Keratinocyte (primary cell): ENCODE measurements around the gene PRKACA. TPM values are rescaled to one million over a fixed set of nuclear protein-coding genes. Genes with fewer than 3 reads are reported as not detected.

ENCODE experiments used
- DNase-seq: peaks from one replicate; pipeline ENCODE4 v3.0.0-alpha.2; 2011; ENCODE audit warnings: low read depth, missing footprints, low spot score
- FAIRE-seq: peaks from 2 replicates; lab custom pipeline; 2011; peaks lifted over from hg19 to GRCh38; lab: Jason Lieb, UNC
- H2AFZ ChIP-seq: 2 replicates; pipeline ENCODE4 v1.6.0; 2012; ENCODE audit warnings: low read length, control low read depth, inconsistent platforms; ENCODE audit not compliant: control insufficient read depth
- H3K27ac ChIP-seq: 2 replicates; pipeline ENCODE4 v1.5.1; 2011; ENCODE audit warnings: low read length; ENCODE audit not compliant: control insufficient read depth, insufficient read depth
- H3K27me3 ChIP-seq: 3 replicates; pipeline ENCODE4 v1.6.0; 2011; ENCODE audit warnings: low read length; ENCODE audit not compliant: control insufficient read depth, insufficient read depth; ENCODE audit errors: extremely low read depth
- H3K36me3 ChIP-seq, 2 experiments: 2 replicates in 1 of 2; 3 replicates in 1 of 2; pipeline ENCODE4 v1.5.1; 2011; ENCODE audit warnings: low read length in 2 of 2, mild to moderate bottlenecking in 1 of 2; ENCODE audit not compliant: control insufficient read depth in 2 of 2, insufficient read depth in 2 of 2; ENCODE audit errors: extremely low read depth in 1 of 2
- H3K4me1 ChIP-seq: 3 replicates; pipeline ENCODE4 v1.5.1; 2011; ENCODE audit warnings: low read length; ENCODE audit not compliant: control insufficient read depth, insufficient read depth; ENCODE audit errors: extremely low read depth
- H3K4me2 ChIP-seq: 3 replicates; pipeline ENCODE4 v1.6.0; 2011; ENCODE audit warnings: low read depth, low read length; ENCODE audit not compliant: control insufficient read depth, insufficient read depth; ENCODE audit errors: extremely low read depth
- H3K4me3 ChIP-seq, 3 experiments: fragments of 200-600 bp in 1 of 3; sonication (generic) in 1 of 3; 2 replicates in 2 of 3; 3 replicates in 1 of 3; pipeline ENCODE4 v1.5.1; 2011 to 2016; ENCODE audit warnings: low read length in 3 of 3, mild to moderate bottlenecking in 3 of 3, control low read depth in 2 of 3, inconsistent platforms in 1 of 3, low read depth in 1 of 3, mixed read lengths in 1 of 3, mixed run types in 1 of 3, moderate library complexity in 1 of 3; ENCODE audit not compliant: control insufficient read depth in 2 of 3, insufficient read depth in 2 of 3; ENCODE audit errors: extremely low read depth in 1 of 3
- H3K79me2 ChIP-seq: 2 replicates; pipeline ENCODE4 v1.6.0; 2012; ENCODE audit warnings: low read length; ENCODE audit not compliant: control insufficient read depth, insufficient read depth
- H3K9ac ChIP-seq: 3 replicates; pipeline ENCODE4 v1.6.0; 2011; ENCODE audit warnings: low read length; ENCODE audit not compliant: control insufficient read depth, insufficient read depth; ENCODE audit errors: extremely low read depth
- H3K9me1 ChIP-seq: 3 replicates; pipeline ENCODE4 v1.6.0; 2011; ENCODE audit warnings: low read length; ENCODE audit not compliant: control insufficient read depth, insufficient read depth; ENCODE audit errors: extremely low read depth
- H3K9me3 ChIP-seq: 2 replicates; pipeline ENCODE4 v1.5.1; 2012; ENCODE audit warnings: low read depth, low read length; ENCODE audit not compliant: control insufficient read depth
- H4K20me1 ChIP-seq: 3 replicates; pipeline ENCODE4 v1.6.0; 2011; ENCODE audit warnings: low read length; ENCODE audit not compliant: control insufficient read depth, insufficient read depth; ENCODE audit errors: extremely low read depth
- CTCF ChIP-seq, 3 experiments: IDR thresholded peaks in 1 of 3; conservative IDR thresholded peaks in 1 of 3; optimal IDR thresholded peaks in 1 of 3; 2 replicates in 2 of 3; 3 replicates in 1 of 3; pipeline versions ENCODE3 to v1.5.1; 2011; ENCODE audit warnings: low read length in 3 of 3, mild to moderate bottlenecking in 3 of 3, moderate library complexity in 2 of 3, control low read depth in 1 of 3, inconsistent platforms in 1 of 3; ENCODE audit not compliant: insufficient read depth in 2 of 3; ENCODE audit errors: extremely low read depth in 1 of 3
- EZH2 ChIP-seq: IDR thresholded peaks from one replicate; pipeline ENCODE4 v1.6.1; 2012; ENCODE audit warnings: inconsistent platforms, mild to moderate bottlenecking, low read length, moderate library complexity
- dilution Hi-C: fragments of 300-500 bp; cut with MboI; formaldehyde crosslinking; loops from one replicate; pipeline ENCODE4 v1.7.0; 2020; ENCODE audit warnings: low sequenced_read_pairs; ENCODE audit not compliant: extremely low pct_ligation_motif_present
- polyA plus RNA-seq, 5 experiments: library from polyadenylated mRNA; depleted of rRNA in 3 of 5; stranded (reverse) in 3 of 5; stranded (forward) in 1 of 5; unstranded in 1 of 5; fragments of >200 nt; gene quantifications; 1 replicate in 1 of 5; 2 replicates in 3 of 5; 3 replicates in 1 of 5; pipeline versions ENCODE4 v1.2.1 to v1.2.3, GENCODE V29; 2011 to 2012; ENCODE audit warnings: missing spikeins in 2 of 5, low read depth in 1 of 5, low replicate concordance in 1 of 5

PRKACA gene
- polyA plus RNA-seq, 1 donor (not counting 4 experiments of a cell fraction or from before 2014, with no cell fraction given): 13.7 TPM

DNA sequence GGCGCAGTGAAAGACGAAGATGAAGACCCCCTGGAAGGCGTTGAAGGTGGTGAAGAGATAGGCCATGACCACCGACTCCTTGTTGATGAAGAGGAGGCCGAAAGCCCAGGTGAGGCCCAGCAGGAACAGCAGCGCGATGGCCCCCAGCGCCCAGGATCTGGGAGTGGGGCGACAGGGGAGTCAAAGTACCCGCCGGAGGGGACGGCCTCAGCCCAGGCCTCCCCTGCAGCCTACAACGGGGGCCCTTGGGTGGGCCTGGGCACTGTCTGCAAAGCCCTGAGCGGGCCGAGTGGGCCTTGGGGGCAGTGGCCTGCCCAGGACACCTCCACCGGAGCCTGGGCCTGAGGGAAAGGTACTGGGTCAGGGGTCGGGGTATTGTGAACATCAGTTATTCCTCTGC lies 37.8 kb upstream of the PRKACA start:
- Histone ChIP-seq H2AFZ (no peak overlapping the region), H4K20me1 (no peaks in the 10 kb centered on the region), H3K4me1 (no peaks in the 10 kb centered on the region), H3K9me1 (no peaks in the 10 kb centered on the region), H3K4me2 (no peak overlapping the region), H3K9me3 (no peaks in the 10 kb centered on the region), H3K27me3 (no peaks in the 10 kb centered on the region), H3K36me3 (peaks cover 0 to 4% of the 10 kb centered on the region in 2 experiments), H3K27ac (no peak overlapping the region), H3K79me2 (no peaks in the 10 kb centered on the region), H3K4me3 (no peak overlapping the region), H3K9ac (no peak overlapping the region)
- dilution Hi-C loops: no loop called here
- DNase-seq (no peak), FAIRE-seq (no peak)
- TF ChIP-seq CTCF (optimal IDR thresholded peaks at IDR 0.05 in 1 of 3, IDR thresholded peaks at IDR 0.05 in 1 of 3, conservative IDR thresholded peaks at IDR 0.05 in 1 of 3; ENCODE audit: extremely low read depth in 1 of 3, insufficient read depth in 2 of 3, low read length in 3 of 3): no peak
- no peak for TF ChIP-seq EZH2

DNA sequence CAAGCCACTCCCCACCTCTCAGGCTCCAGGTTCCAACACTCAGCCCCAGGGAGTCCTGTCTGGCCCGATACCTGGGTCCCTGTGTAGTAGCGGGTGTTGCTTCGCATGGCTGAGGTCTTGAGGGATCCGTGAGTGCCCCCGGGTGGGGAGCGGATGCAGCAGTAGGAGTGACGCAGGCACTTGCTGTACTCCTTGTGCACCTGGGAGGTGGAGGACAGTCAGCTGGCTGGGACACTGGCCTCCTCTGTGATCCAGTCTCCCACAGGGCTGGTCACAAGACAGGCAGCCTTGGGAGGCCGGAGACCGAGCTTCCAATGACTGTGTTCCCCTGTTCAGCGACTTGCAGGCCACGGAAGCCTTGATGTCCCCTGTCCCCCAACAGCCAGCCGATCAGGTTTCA lies 35.2 kb upstream of the PRKACA start:
- H3K27ac ChIP-seq: no peak overlapping the region
- no peak overlapping the region for H3K9ac ChIP-seq
- peaks cover 3% of the 10 kb centered on the region for H3K4me1 ChIP-seq
- no peaks in the 10 kb centered on the region for H3K9me1 ChIP-seq
- no peaks in the 10 kb centered on the region for H3K27me3 ChIP-seq
- DNase-seq (no peak), FAIRE-seq (no peak)
- no peak for TF ChIP-seq EZH2
- no peak for TF ChIP-seq CTCF (optimal IDR thresholded peaks at IDR 0.05 in 1 of 3, IDR thresholded peaks at IDR 0.05 in 1 of 3, conservative IDR thresholded peaks at IDR 0.05 in 1 of 3; ENCODE audit: extremely low read depth in 1 of 3, insufficient read depth in 2 of 3, low read length in 3 of 3)
- no peak overlapping the region for H3K4me2 ChIP-seq
- no peaks in the 10 kb centered on the region for H3K79me2 ChIP-seq
- H3K9me3 ChIP-seq: no peaks in the 10 kb centered on the region
- no peak overlapping the region for H2AFZ ChIP-seq
- no peaks in the 10 kb centered on the region for H4K20me1 ChIP-seq
- no peak overlapping the region for H3K4me3 ChIP-seq
- dilution Hi-C loops: no loop called here
- H3K36me3 ChIP-seq: peaks cover 0 to 4% of the 10 kb centered on the region in 2 experiments
